Mesodermal cell (in vitro differentiated cells): Measurements from ENCODE around the gene PPP2R2D.
"Not testable (repeated sequence)": the region's sequence is repeated elsewhere in the genome, so short reads cannot be mapped to it uniquely, and the experiment has no call there.

ENCODE experiments used
- H3K27ac ChIP-seq: 2 replicates; pipeline ENCODE4 v1.7.0; 2013; ENCODE audit warnings: mild to moderate bottlenecking, low read depth, low read length, moderate library complexity; ENCODE audit not compliant: severe bottlenecking
- H3K36me3 ChIP-seq: 2 replicates; pipeline ENCODE4 v1.7.1; 2013; ENCODE audit warnings: mild to moderate bottlenecking, low read length, moderate library complexity; ENCODE audit not compliant: control insufficient read depth, insufficient read depth
- H3K4me1 ChIP-seq: one replicate; pipeline ENCODE4 v1.7.1; 2013; ENCODE audit warnings: mild to moderate bottlenecking, low read length; ENCODE audit not compliant: insufficient read depth, control insufficient read depth, poor library complexity, severe bottlenecking
- H3K4me3 ChIP-seq: 2 replicates; pipeline ENCODE4 v1.7.0; 2013; ENCODE audit warnings: low read length, control low read depth, mild to moderate bottlenecking; ENCODE audit not compliant: insufficient read depth, poor library complexity, severe bottlenecking; ENCODE audit errors: extremely low read depth
- H3K9me3 ChIP-seq: 2 replicates; pipeline ENCODE4 v1.7.1; 2013; ENCODE audit warnings: mild to moderate bottlenecking, low read length, moderate library complexity; ENCODE audit not compliant: control insufficient read depth
- WGBS, 2 experiments: methylation state at CpG; one replicate each; pipeline ENCODE4 v1.1.5; 2013; ENCODE audit warnings: missing lambda C conversion rate in 2 of 2; ENCODE audit not compliant: insufficient coverage in 2 of 2; 5-methylcytosine and 5-hydroxymethylcytosine counted together

Gene PPP2R2D

GRCh38 chr10:131983780-131984179 lies 83.0 kb downstream of the PPP2R2D start:
- peaks cover 20% of the 10 kb centered on the region for H3K4me1 ChIP-seq
- H3K27ac ChIP-seq, result no peak overlapping the region
- 71 to 95% methylated on average over 1 to 6 of the region's 6 CpGs for WGBS, 2 experiments
- no peak overlapping the region for H3K4me3 ChIP-seq
- H3K36me3 ChIP-seq, result peaks cover 2% of the 10 kb centered on the region
- H3K9me3 ChIP-seq, result no peaks in the 10 kb centered on the region

GRCh38 chr10:131986851-131987250 lies 86.0 kb downstream of the PPP2R2D start:
- H3K36me3 ChIP-seq, H3K4me3 ChIP-seq, H3K27ac ChIP-seq, H3K9me3 ChIP-seq, H3K4me1 ChIP-seq: not testable (repeated sequence)
- WGBS, 2 experiments, result 90 to 97% methylated on average over 4 to 5 of the region's 7 CpGs

GRCh38 chr10:131987301-131987700 lies 86.5 kb downstream of the PPP2R2D start:
- H3K9me3 ChIP-seq, H3K36me3 ChIP-seq, H3K4me1 ChIP-seq, H3K4me3 ChIP-seq, H3K27ac ChIP-seq: not testable (repeated sequence)
- WGBS, 2 experiments, result 96 to 100% methylated on average over 3 to 4 of the region's 5 CpGs

DNA sequence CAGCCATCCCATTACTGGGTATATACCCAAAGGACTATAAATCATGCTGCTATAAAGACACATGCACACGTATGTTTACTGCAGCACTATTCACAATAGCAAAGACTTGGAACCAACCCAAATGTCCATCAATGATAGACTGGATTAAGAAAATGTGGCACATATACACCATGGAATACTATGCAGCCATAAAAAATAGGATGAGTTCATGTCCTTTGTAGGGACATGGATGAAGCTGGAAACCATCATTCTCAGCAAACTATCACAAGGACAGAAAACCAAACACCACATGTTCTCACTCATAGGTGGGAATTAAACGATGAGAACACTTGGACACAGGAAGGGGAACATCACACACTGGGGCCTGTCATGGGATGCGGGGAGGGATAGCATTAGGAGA lies 87.0 kb downstream of the PPP2R2D start:
- no CpG with 5 or more reads among the region's 3 CpGs for WGBS, 2 experiments
- H3K4me3 ChIP-seq, H3K4me1 ChIP-seq, H3K9me3 ChIP-seq, H3K27ac ChIP-seq, H3K36me3 ChIP-seq: not testable (repeated sequence)

DNA sequence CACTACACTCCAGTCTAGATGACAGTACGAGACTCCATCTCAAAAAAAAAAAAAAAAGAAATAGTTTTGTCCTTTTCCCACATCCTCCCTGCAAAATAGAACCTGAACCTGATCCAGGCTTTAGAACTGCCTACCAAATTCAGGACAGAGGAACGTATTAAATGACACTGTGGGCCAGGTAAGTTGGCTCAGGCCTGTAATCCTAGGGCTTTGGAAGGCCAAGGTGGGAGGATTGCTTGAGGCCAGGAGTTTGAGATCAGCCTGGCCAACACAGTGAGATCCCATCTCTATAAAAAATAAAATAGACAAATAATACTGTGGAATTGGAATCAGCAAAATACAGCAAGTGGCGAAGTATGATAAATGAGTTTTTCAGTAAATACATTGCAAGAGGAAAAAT lies 90.9 kb downstream of the PPP2R2D start:
- Histone ChIP-seq H3K9me3 (no peaks in the 10 kb centered on the region), H3K27ac (no peak overlapping the region), H3K36me3 (no peaks in the 10 kb centered on the region), H3K4me1 (peaks cover 4% of the 10 kb centered on the region), H3K4me3 (no peak overlapping the region)
- 96 to 100% methylated on average over 1 to 3 of the region's 3 CpGs for WGBS, 2 experiments

DNA sequence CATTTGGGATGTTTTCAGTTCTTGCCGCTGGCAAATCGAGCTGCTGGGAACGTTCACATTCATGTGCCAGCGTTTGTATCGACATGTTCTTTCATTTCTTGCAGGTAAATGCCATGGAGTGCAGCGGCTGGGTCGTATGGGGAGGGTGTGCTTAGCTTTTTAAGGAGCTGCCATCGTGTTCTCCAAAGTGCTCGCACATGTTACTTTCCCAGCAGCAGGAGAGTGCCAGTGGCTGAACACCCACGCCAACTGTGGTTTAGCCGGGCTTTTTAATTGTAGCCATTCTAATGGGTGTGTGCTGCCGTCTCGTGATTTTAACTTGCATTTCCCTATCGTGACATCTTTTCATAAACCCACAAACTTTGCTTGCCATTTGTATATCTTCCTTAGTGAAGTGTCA lies 92.5 kb downstream of the PPP2R2D start:
- WGBS, 2 experiments, result 89 to 96% methylated on average over 11 of the region's 14 CpGs
- H3K36me3 ChIP-seq, result no peaks in the 10 kb centered on the region
- no peak overlapping the region for H3K27ac ChIP-seq
- H3K9me3 ChIP-seq, result no peaks in the 10 kb centered on the region
- peaks cover 13% of the 10 kb centered on the region for H3K4me1 ChIP-seq
- no peak overlapping the region for H3K4me3 ChIP-seq

GRCh38 chr10:131994435-131994834 lies 93.6 kb downstream of the PPP2R2D start:
- no CpG with 5 or more reads among the region's 3 CpGs for WGBS, 2 experiments
- Histone ChIP-seq H3K36me3 (no peaks in the 10 kb centered on the region), H3K4me1 (peaks cover 22% of the 10 kb centered on the region), H3K4me3 (no peak overlapping the region), H3K9me3 (no peaks in the 10 kb centered on the region), H3K27ac (no peak overlapping the region)

- 83 to 88% methylated on average over 12 to 14 of the region's 16 CpGs for WGBS, 2 experiments
- Histone ChIP-seq H3K36me3 (no peaks in the 10 kb centered on the region), H3K4me1 (peaks cover 22% of the 10 kb centered on the region), H3K4me3 (no peak overlapping the region), H3K27ac (no peak overlapping the region), H3K9me3 (no peaks in the 10 kb centered on the region)
These were observed 95.9 kb downstream of the PPP2R2D start for GRCh38 chr10:131996466-131997365.

DNA sequence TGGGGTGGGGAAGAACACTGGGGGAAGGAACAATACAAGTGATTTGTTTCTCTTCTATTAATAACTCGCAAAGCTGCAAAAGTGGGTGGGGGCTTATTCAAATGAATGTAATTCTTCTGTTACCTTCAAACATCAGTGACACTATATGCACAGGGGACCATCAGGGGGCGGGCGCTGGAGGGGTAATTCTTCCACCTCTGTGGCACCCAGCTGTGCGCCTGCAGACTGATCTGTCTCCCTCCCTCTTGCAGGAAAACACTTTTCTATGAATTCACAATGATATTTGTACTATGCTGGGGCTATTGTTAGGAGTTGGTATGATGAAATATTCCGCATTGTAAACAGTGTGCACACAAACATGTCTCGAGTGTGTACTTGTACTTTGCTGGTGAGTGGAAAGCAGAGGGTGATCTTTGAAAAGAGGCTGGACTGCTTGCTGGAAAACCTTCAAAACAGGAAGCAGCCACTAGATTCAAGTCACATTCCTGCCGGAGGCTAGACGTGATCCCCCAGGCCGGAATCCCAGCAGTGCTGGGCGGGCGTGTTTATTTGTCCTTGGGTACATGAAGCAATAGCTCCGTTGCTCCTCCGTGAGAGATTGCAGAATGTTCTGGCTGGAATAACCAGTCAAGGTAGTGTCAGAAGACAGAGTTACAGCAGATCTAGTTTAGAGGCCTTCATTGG lies 96.7 kb downstream of the PPP2R2D start:
- no peaks in the 10 kb centered on the region for H3K9me3 ChIP-seq
- H3K36me3 ChIP-seq, result no peaks in the 10 kb centered on the region
- peaks cover 22% of the 10 kb centered on the region for H3K4me1 ChIP-seq
- WGBS, 2 experiments, result 24 to 49% methylated on average over 7 to 8 of the region's 13 CpGs
- no peak overlapping the region for H3K4me3 ChIP-seq
- peak overlapping the region; percentile 19 for H3K27ac ChIP-seq

DNA sequence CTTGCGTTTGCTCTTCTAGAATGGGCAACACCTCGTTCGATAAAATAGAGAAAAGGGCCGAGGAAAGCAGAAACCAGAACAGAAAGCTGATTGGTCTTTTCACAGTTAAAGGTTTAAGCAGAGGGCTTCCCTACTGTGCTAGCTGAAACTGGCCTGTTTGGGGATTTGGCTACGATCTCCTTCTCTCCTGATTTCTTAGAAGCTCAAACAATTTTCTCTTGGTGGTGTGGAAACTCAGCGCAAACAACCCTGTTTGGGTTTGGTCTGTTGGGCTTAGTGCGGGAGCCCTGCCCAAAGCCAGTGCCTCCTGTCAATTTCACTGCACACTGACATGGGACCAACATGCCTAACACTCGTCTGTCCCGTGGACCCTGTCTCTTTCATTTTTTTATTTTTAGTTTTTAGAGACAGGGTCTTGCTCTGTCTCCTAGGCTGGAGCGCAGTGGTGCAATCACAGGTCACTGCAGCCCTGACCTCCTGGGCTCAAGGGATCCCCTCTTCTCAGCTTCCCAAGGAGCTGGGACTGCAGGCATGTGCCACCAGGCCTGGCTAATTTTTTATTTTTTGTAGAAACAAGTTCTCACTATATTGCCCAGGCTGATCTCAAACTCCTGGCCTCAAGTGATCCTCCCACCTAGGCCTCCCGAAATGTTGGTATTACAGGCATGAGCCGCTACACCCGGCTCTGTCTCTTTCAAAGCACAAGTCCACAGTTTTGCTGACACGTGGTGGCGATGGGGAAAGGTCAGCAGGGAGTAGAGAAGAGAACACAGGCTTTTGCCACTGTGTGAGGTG lies 97.4 kb downstream of the PPP2R2D start:
- H3K4me1 ChIP-seq, result peaks cover 22% of the 10 kb centered on the region
- no peak overlapping the region for H3K4me3 ChIP-seq
- 66 to 69% methylated on average over 13 to 14 of the region's 15 CpGs for WGBS, 2 experiments
- no peaks in the 10 kb centered on the region for H3K9me3 ChIP-seq
- H3K27ac ChIP-seq, result peak overlapping the region; percentile 19
- no peaks in the 10 kb centered on the region for H3K36me3 ChIP-seq
